ENCODE results near the gene PSMD7.

DNA sequence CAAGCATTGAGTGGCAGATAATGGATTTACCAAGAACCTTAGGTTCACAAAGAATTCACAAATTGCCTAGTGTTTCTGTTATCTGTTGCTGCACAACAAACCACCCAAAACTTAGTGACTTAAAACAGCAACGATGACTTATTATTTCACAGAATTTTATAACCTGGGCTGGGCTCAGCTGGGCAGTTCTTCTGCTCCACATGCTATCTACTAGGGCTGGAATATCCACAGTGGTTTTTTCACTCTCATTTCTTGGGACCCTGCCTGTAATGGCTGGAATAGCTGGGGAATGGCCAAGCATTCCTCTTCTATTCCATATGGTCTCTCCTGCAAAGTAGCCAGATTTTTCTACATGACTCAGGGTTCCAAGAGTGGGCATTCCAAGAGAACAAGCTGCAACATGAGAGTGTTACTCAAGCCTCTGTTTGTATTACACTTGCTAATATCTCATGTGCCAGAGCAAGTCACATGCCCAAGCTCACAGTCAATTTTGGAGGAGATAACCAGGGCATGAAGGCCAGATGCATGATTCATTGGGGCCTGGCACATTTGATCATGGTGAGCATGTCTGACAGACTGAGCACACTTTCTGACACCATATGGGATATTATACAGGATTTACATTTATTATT, 4.9 kb upstream of the PSMD7 start:
- TF ChIP-seq, protein P1, sequence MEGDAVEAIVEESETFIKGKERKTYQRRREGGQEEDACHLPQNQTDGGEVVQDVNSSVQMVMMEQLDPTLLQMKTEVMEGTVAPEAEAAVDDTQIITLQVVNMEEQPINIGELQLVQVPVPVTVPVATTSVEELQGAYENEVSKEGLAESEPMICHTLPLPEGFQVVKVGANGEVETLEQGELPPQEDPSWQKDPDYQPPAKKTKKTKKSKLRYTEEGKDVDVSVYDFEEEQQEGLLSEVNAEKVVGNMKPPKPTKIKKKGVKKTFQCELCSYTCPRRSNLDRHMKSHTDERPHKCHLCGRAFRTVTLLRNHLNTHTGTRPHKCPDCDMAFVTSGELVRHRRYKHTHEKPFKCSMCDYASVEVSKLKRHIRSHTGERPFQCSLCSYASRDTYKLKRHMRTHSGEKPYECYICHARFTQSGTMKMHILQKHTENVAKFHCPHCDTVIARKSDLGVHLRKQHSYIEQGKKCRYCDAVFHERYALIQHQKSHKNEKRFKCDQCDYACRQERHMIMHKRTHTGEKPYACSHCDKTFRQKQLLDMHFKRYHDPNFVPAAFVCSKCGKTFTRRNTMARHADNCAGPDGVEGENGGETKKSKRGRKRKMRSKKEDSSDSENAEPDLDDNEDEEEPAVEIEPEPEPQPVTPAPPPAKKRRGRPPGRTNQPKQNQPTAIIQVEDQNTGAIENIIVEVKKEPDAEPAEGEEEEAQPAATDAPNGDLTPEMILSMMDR (conservative IDR thresholded peaks at IDR 0.05 in 1 of 2, IDR thresholded peaks at IDR 0.05 in 1 of 2; ENCODE audit: low read depth in 1 of 2, low read length in 2 of 2) = no peak
- no peak for TF ChIP-seq EZH2 (IDR thresholded peaks at IDR 0.05; ENCODE audit: low read length, missing control alignments)
